Endodermal cell (in vitro differentiated cells): Measurements from ENCODE around the gene SPC25. TPM values are rescaled to one million over a fixed set of nuclear protein-coding genes. Genes with fewer than 3 reads are reported as not detected.

Source experiments
- DNase-seq: peaks from one replicate; pipeline ENCODE4 v3.0.0-alpha.2; 2017
- H3K27ac ChIP-seq: 2 replicates; pipeline ENCODE4 v1.5.1; 2013; ENCODE audit warnings: mild to moderate bottlenecking, low read depth, low read length, moderate library complexity
- H3K27me3 ChIP-seq: 2 replicates; pipeline ENCODE4 v1.6.1; 2013; ENCODE audit warnings: mild to moderate bottlenecking, low read length, moderate library complexity; ENCODE audit not compliant: insufficient read depth, control insufficient read depth, poor library complexity, severe bottlenecking
- H3K36me3 ChIP-seq: 2 replicates; pipeline ENCODE4 v1.7.0; 2013; ENCODE audit warnings: mild to moderate bottlenecking, low read length, moderate library complexity; ENCODE audit not compliant: control insufficient read depth, insufficient read depth
- H3K4me1 ChIP-seq: one replicate; pipeline ENCODE4 v1.7.0; 2013; ENCODE audit warnings: low read length; ENCODE audit not compliant: control insufficient read depth, insufficient read depth
- H3K4me3 ChIP-seq: 2 replicates; pipeline ENCODE4 v1.5.1; 2013; ENCODE audit warnings: mild to moderate bottlenecking, low read length, moderate library complexity
- H3K9ac ChIP-seq: 2 replicates; pipeline ENCODE4 v1.6.1; 2013; ENCODE audit warnings: mild to moderate bottlenecking, low read length, moderate library complexity; ENCODE audit not compliant: poor library complexity, severe bottlenecking; ENCODE audit errors: extremely low read depth
- H3K9me3 ChIP-seq: 2 replicates; pipeline ENCODE4 v1.6.1; 2013; ENCODE audit warnings: mild to moderate bottlenecking, low read length, moderate library complexity; ENCODE audit not compliant: control insufficient read depth
- H3K27ac Mint-ChIP-seq: 2 replicates; pipeline ENCODE4 v1.8.0; 2020; ENCODE audit warnings: mixed read lengths
- H3K27me3 Mint-ChIP-seq: 2 replicates; pipeline ENCODE4 v1.8.0; 2021; ENCODE audit warnings: mild to moderate bottlenecking, mixed read lengths; ENCODE audit not compliant: insufficient read depth
- H3K36me3 Mint-ChIP-seq: 2 replicates; pipeline ENCODE4 v1.8.0; 2020; ENCODE audit warnings: low read depth, mixed read lengths
- H3K4me1 Mint-ChIP-seq: 2 replicates; pipeline ENCODE4 v1.8.0; 2020; ENCODE audit warnings: mixed read lengths
- H3K4me3 Mint-ChIP-seq: 2 replicates; pipeline ENCODE4 v1.8.0; 2020; ENCODE audit warnings: mild to moderate bottlenecking, moderate library complexity, mixed read lengths
- H3K9me3 Mint-ChIP-seq: 2 replicates; pipeline ENCODE4 v1.8.0; 2020; ENCODE audit warnings: mild to moderate bottlenecking, mixed read lengths
- CTCF ChIP-seq: fragments of 200-600 bp; sonication (generic); conservative IDR thresholded peaks from 2 replicates; pipeline ENCODE4 v1.5.0; 2021; ENCODE audit warnings: antibody characterized with exemption, mild to moderate bottlenecking
- WGBS, 2 experiments: methylation state at CpG; one replicate each; pipeline versions ENCODE4 v1.1.5 to v1.1.7; 2013; ENCODE audit warnings: missing lambda C conversion rate in 2 of 2, mixed read lengths in 1 of 2; ENCODE audit not compliant: insufficient coverage in 1 of 2, insufficient read length in 1 of 2; 5-methylcytosine and 5-hydroxymethylcytosine counted together
- total RNA-seq, 2 donors: library from RNA; stranded (reverse); fragmentation: NEBNext Ultra II Directional in 1 of 2; extraction: Animal tissue kit (Norgen Biotek cat#: 25700) in 1 of 2; gene quantifications; 2 replicates in 1 of 2; 3 replicates in 1 of 2; pipeline ENCODE4 v1.2.1, GENCODE V29; 2021

Gene SPC25
- total RNA-seq, 2 donors from 2014 or later: 22.4 to 57.8 TPM

DNA sequence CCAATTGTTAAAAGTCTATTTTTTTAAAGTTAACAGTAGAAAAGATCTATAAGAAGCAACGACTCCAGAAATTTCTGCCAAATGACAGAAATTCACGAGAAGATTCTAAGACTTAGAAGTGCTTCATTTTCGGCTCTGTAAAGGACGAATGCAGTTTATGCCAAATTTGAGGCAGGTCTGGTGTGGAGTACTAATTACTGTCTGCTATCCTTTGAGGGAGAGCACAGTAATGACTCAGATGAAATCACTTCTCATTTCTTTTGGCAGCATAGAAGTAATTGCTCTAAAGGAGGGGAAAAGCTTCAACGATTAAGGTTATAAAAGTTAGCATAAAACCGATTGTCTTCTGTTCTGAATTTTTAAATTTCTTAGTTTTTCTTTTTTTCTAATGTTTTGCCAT, 22.2 kb upstream of the SPC25 start:
- no peak overlapping the region for H3K27ac Mint-ChIP-seq
- Histone ChIP-seq H3K27ac (no peak overlapping the region), H3K4me3 (no peak overlapping the region), H3K4me1 (no peaks in the 10 kb centered on the region), H3K36me3 (no peaks in the 10 kb centered on the region), H3K9me3 (peaks cover 12% of the 10 kb centered on the region), H3K27me3 (peaks cover 13% of the 10 kb centered on the region), H3K9ac (no peak overlapping the region)
- peaks cover 22% of the 10 kb centered on the region for H3K27me3 Mint-ChIP-seq
- no peak for TF ChIP-seq CTCF
- 78 to 80% methylated on average over 6 of the region's 6 CpGs for WGBS, 2 experiments
- DNase-seq: no peak
- peaks cover 9% of the 10 kb centered on the region for H3K9me3 Mint-ChIP-seq
- H3K36me3 Mint-ChIP-seq: no peaks in the 10 kb centered on the region
- peaks cover 33% of the 10 kb centered on the region for H3K4me1 Mint-ChIP-seq
- H3K4me3 Mint-ChIP-seq: peak overlapping the region; percentile 44

- peaks cover under 1% of the 10 kb centered on the region for H3K9me3 ChIP-seq
- no peak overlapping the region for H3K4me3 Mint-ChIP-seq
- WGBS, 2 experiments: 59 to 77% methylated on average over 3 to 5 of the region's 5 CpGs
- H3K27me3 ChIP-seq: peaks cover 24% of the 10 kb centered on the region
- H3K27ac ChIP-seq: no peak overlapping the region
- H3K27ac Mint-ChIP-seq: no peak overlapping the region
- no peak overlapping the region for H3K4me3 ChIP-seq
- no peaks in the 10 kb centered on the region for H3K36me3 ChIP-seq
- no peak for DNase-seq
- H3K4me1 ChIP-seq: no peaks in the 10 kb centered on the region
- no peak for TF ChIP-seq CTCF
- no peaks in the 10 kb centered on the region for H3K36me3 Mint-ChIP-seq
- H3K9me3 Mint-ChIP-seq: peaks cover under 1% of the 10 kb centered on the region
- peaks cover 32% of the 10 kb centered on the region for H3K27me3 Mint-ChIP-seq
- no peak overlapping the region for H3K9ac ChIP-seq
- peaks cover 35% of the 10 kb centered on the region for H3K4me1 Mint-ChIP-seq
Measured at GRCh38 chr2:168910330-168910729, 20.1 kb upstream of the SPC25 start.

GRCh38 chr2:168907940-168908662, 17.9 kb upstream of the SPC25 start:
- 65 to 69% methylated on average over 3 to 8 of the region's 8 CpGs for WGBS, 2 experiments
- Histone ChIP-seq H3K4me1 (no peaks in the 10 kb centered on the region), H3K9me3 (no peaks in the 10 kb centered on the region), H3K27ac (no peak overlapping the region), H3K27me3 (peaks cover 23% of the 10 kb centered on the region), H3K9ac (no peak overlapping the region), H3K36me3 (no peaks in the 10 kb centered on the region), H3K4me3 (no peak overlapping the region)
- H3K9me3 Mint-ChIP-seq: no peaks in the 10 kb centered on the region
- H3K27ac Mint-ChIP-seq: no peak overlapping the region
- no peak overlapping the region for H3K4me3 Mint-ChIP-seq
- DNase-seq: peak; percentile 82
- no peaks in the 10 kb centered on the region for H3K36me3 Mint-ChIP-seq
- peak; percentile 65 for TF ChIP-seq CTCF
- H3K4me1 Mint-ChIP-seq: peaks cover 35% of the 10 kb centered on the region
- peaks cover 29% of the 10 kb centered on the region for H3K27me3 Mint-ChIP-seq
